SK-N-SH (cell line): ENCODE measurements around the gene ARL5B. TPM values are rescaled to one million over a fixed set of nuclear protein-coding genes. Genes with fewer than 3 reads are reported as not detected.

Experiments
- CTCF ChIA-PET: fragments of 300-600, 350-600 bp; formaldehyde crosslinking; extraction: SDS; loops from one replicate; lab custom pipeline; 2021; lab: Yijun Ruan, JAX
- POLR2A ChIA-PET: fragments of 350-600 bp; sonication (Branson Sonifier 250); formaldehyde crosslinking; extraction: SDS; loops from one replicate; lab custom pipeline; 2020; ENCODE audit warnings: antibody characterized with exemption, inconsistent platforms; lab: Yijun Ruan, JAX
- DNase-seq: peaks from one replicate; pipeline ENCODE4 v3.0.0; 2012
- H2AFZ ChIP-seq: fragments of 200-600 bp; sonication (generic); 2 replicates; pipeline ENCODE4 v1.8.1; 2016; ENCODE audit warnings: antibody characterized with exemption, mild to moderate bottlenecking, low read depth
- H3F3A ChIP-seq: fragments of 200-600 bp; sonication (generic); replicated peaks from 2 replicates; pipeline ENCODE3; 2016; ENCODE audit warnings: antibody characterized with exemption, mild to moderate bottlenecking; ENCODE audit not compliant: insufficient read depth
- H3K27ac ChIP-seq, 2 experiments: fragments of 200-500 bp in 1 of 2; fragments of 200-600 bp in 1 of 2; sonication (Bioruptor generic) in 1 of 2; sonication (generic), shearing (Covaris generic) in 1 of 2; 2 replicates each; pipeline versions ENCODE4 v1.5.1 to v1.6.1; 2014 to 2016; ENCODE audit warnings: low read depth in 2 of 2, inconsistent platforms in 1 of 2, low read length in 1 of 2, mild to moderate bottlenecking in 1 of 2, mixed read lengths in 1 of 2
- H3K27me3 ChIP-seq: fragments of 200-600 bp; sonication (generic), shearing (Covaris generic); 2 replicates; pipeline ENCODE4 v1.6.1; 2016; ENCODE audit warnings: mixed run types; ENCODE audit not compliant: insufficient read depth
- H3K36me3 ChIP-seq, 2 experiments: fragments of 200-500 bp in 1 of 2; fragments of 200-600 bp in 1 of 2; sonication (Bioruptor generic) in 1 of 2; sonication (generic) in 1 of 2; replicated peaks in 1 of 2; 2 replicates each; pipeline versions ENCODE3 to v1.5.1; 2014 to 2016; ENCODE audit warnings: low read length in 1 of 2, mild to moderate bottlenecking in 1 of 2; ENCODE audit not compliant: insufficient read depth in 2 of 2, control insufficient read depth in 1 of 2
- H3K4me1 ChIP-seq, 2 experiments: fragments of 200-500 bp in 1 of 2; fragments of 200-600 bp in 1 of 2; sonication (Bioruptor generic) in 1 of 2; sonication (generic), shearing (Covaris generic) in 1 of 2; 2 replicates each; pipeline versions ENCODE4 v1.5.1 to v1.6.1; 2014 to 2016; ENCODE audit warnings: low read depth in 1 of 2, low read length in 1 of 2, mixed run types in 1 of 2; ENCODE audit not compliant: insufficient read depth in 2 of 2, control insufficient read depth in 1 of 2
- H3K4me2 ChIP-seq: fragments of 200-600 bp; sonication (generic), shearing (Covaris generic); 2 replicates; pipeline ENCODE4 v1.6.1; 2017; ENCODE audit warnings: mixed run types
- H3K4me3 ChIP-seq, 2 experiments: fragments of 200-500 bp in 1 of 2; fragments of 200-600 bp in 1 of 2; sonication (Bioruptor generic) in 1 of 2; sonication (generic), shearing (Covaris generic) in 1 of 2; 2 replicates each; pipeline versions ENCODE4 v1.5.1 to v1.8.1; 2014 to 2016; ENCODE audit warnings: low read depth in 2 of 2, inconsistent platforms in 1 of 2, low read length in 1 of 2, mild to moderate bottlenecking in 1 of 2, mixed read lengths in 1 of 2, moderate library complexity in 1 of 2
- H3K79me2 ChIP-seq: fragments of 200-600 bp; sonication (generic); 2 replicates; pipeline ENCODE4 v1.8.1; 2017; ENCODE audit warnings: mild to moderate bottlenecking; ENCODE audit not compliant: insufficient read depth
- H3K9ac ChIP-seq: fragments of 200-600 bp; sonication (generic); 2 replicates; pipeline ENCODE4 v1.6.1; 2017; ENCODE audit warnings: mixed run types
- H3K9me2 ChIP-seq: fragments of 200-600 bp; sonication (generic); 2 replicates; pipeline ENCODE4 v1.6.1; 2017; ENCODE audit warnings: mixed run types
- H3K9me3 ChIP-seq: fragments of 200-600 bp; sonication (generic); 2 replicates; pipeline ENCODE4 v1.6.1; 2017; ENCODE audit warnings: mixed run types, mild to moderate bottlenecking, moderate library complexity
- H4K20me1 ChIP-seq: fragments of 200-600 bp; sonication (generic); 2 replicates; pipeline ENCODE4 v1.6.1; 2017; ENCODE audit warnings: mild to moderate bottlenecking, mixed run types; ENCODE audit not compliant: insufficient read depth
- CHD2 ChIP-seq: fragments of 150-350 bp; IDR thresholded peaks from 2 replicates; pipeline ENCODE4 v1.6.1; 2018; ENCODE audit warnings: low read length; ENCODE audit not compliant: partially characterized antibody
- CTCF ChIP-seq: fragments of 200-600 bp; sonication (generic); IDR thresholded peaks from 2 replicates; pipeline ENCODE4 v1.6.1; 2017; ENCODE audit warnings: antibody characterized with exemption, mild to moderate bottlenecking, moderate library complexity
- EP300 ChIP-seq, 2 experiments: IDR thresholded peaks; 2 replicates each; pipeline versions ENCODE4 v1.4.0 to v1.6.1; 2012; ENCODE audit warnings: borderline replicate concordance in 1 of 2, low read depth in 1 of 2, low read length in 1 of 2
- FOXJ3 ChIP-seq: sonication (generic); formaldehyde crosslinking; IDR thresholded peaks from 2 replicates; pipeline ENCODE4 v1.5.1; 2020; ENCODE audit warnings: mild to moderate bottlenecking, missing genetic modification reagents
- FOXM1 ChIP-seq: IDR thresholded peaks from 2 replicates; pipeline ENCODE4 v1.4.0; 2012; ENCODE audit warnings: low read depth, mild to moderate bottlenecking
- GATA2 ChIP-seq: sonication (generic); formaldehyde crosslinking; IDR thresholded peaks from 2 replicates; pipeline ENCODE4 v1.5.0; 2020; ENCODE audit warnings: mild to moderate bottlenecking, missing genetic modification reagents
- IRF3 ChIP-seq: fragments of 150-350 bp; IDR thresholded peaks from 2 replicates; pipeline ENCODE4 v1.6.1; 2016; ENCODE audit warnings: mild to moderate bottlenecking, low read depth, low read length
- MAX ChIP-seq: IDR thresholded peaks from 2 replicates; pipeline ENCODE4 v1.4.0; 2012; ENCODE audit warnings: low read depth
- MXI1 ChIP-seq: IDR thresholded peaks from 2 replicates; pipeline ENCODE4 v1.6.1; 2012; ENCODE audit warnings: mild to moderate bottlenecking, low read depth, low read length, improper control_type of control experiment
- NFIC ChIP-seq: IDR thresholded peaks from 2 replicates; pipeline ENCODE4 v1.4.0; 2012; ENCODE audit warnings: borderline replicate concordance
- RAD21 ChIP-seq: IDR thresholded peaks from 2 replicates; pipeline ENCODE4 v1.6.1; 2012; ENCODE audit warnings: mild to moderate bottlenecking, low read length
- RFX5 ChIP-seq: IDR thresholded peaks from 2 replicates; pipeline ENCODE4 v1.6.1; 2012; ENCODE audit warnings: mild to moderate bottlenecking, improper control_type of control experiment, low read length
- SMC3 ChIP-seq: IDR thresholded peaks from 2 replicates; pipeline ENCODE4 v1.6.1; 2012; ENCODE audit warnings: low read depth, low read length, improper control_type of control experiment
- TAF1 ChIP-seq: IDR thresholded peaks from 2 replicates; pipeline ENCODE4 v1.6.1; 2012; ENCODE audit warnings: low read depth, mild to moderate bottlenecking, low read length, moderate library complexity, borderline replicate concordance
- TEAD4 ChIP-seq: IDR thresholded peaks from 2 replicates; pipeline ENCODE4 v1.4.0; 2012; ENCODE audit warnings: mild to moderate bottlenecking, borderline replicate concordance; ENCODE audit not compliant: insufficient read depth
- USF1 ChIP-seq: IDR thresholded peaks from 2 replicates; pipeline ENCODE4 v1.4.0; 2012; ENCODE audit warnings: low read depth, borderline replicate concordance
- YY1 ChIP-seq: IDR thresholded peaks from 2 replicates; pipeline ENCODE4 v1.4.0; 2012; ENCODE audit warnings: low read depth, mild to moderate bottlenecking
- ZBTB33 ChIP-seq: IDR thresholded peaks from 2 replicates; pipeline ENCODE4 v1.4.0; 2012; ENCODE audit warnings: low read depth, borderline replicate concordance
- WGBS: methylation state at CpG from one replicate; pipeline ENCODE4 v1.1.6; 2017; ENCODE audit warnings: low lambda C conversion rate; 5-methylcytosine and 5-hydroxymethylcytosine counted together
- polyA plus RNA-seq, 3 experiments: library from polyadenylated mRNA; depleted of rRNA; stranded (reverse); fragments of >200 nt; gene quantifications; 2 replicates each; pipeline ENCODE4 v1.2.3, GENCODE V29; 2012

ARL5B gene
- polyA plus RNA-seq, 1 of the 3 experiments (the other 2 are of a cell fraction): 4.9 TPM

GRCh38 chr10:18690541-18690940 lies 31.3 kb downstream of the ARL5B start:
- H3F3A ChIP-seq: no peaks in the 10 kb centered on the region
- no peak overlapping the region for H3K4me2 ChIP-seq
- H3K4me3 ChIP-seq: no peak overlapping the region
- H3K79me2 ChIP-seq: no peaks in the 10 kb centered on the region
- 60% methylated on average over 6 of the region's 6 CpGs for WGBS
- H3K9me3 ChIP-seq: no peaks in the 10 kb centered on the region
- TF ChIP-seq IRF3: no peak
- no peak for TF ChIP-seq USF1
- no peak overlapping the region for H3K27ac ChIP-seq
- no peak for DNase-seq
- no peak overlapping the region for H2AFZ ChIP-seq
- H4K20me1 ChIP-seq: no peaks in the 10 kb centered on the region
- no peaks in the 10 kb centered on the region for H3K9me2 ChIP-seq
- ChIA-PET CTCF (interaction anchor here (0.6 kb wide), 1 partner anchor 1058 kb away, joined by 3 read pairs; no protein-coding TSS in a partner anchor), POLR2A (no interaction called here)
- H3K27me3 ChIP-seq: no peaks in the 10 kb centered on the region
- no peaks in the 10 kb centered on the region for H3K4me1 ChIP-seq
- no peak overlapping the region for H3K9ac ChIP-seq
- no peaks in the 10 kb centered on the region for H3K36me3 ChIP-seq

- no peak overlapping the region for H3K4me3 ChIP-seq
- no peaks in the 10 kb centered on the region for H3K9me2 ChIP-seq
- no peak overlapping the region for H2AFZ ChIP-seq
- H3F3A ChIP-seq: no peaks in the 10 kb centered on the region
- H3K27ac ChIP-seq: no peak overlapping the region
- no peaks in the 10 kb centered on the region for H3K4me1 ChIP-seq
- H3K9me3 ChIP-seq: no peaks in the 10 kb centered on the region
- POLR2A ChIA-PET: no interaction called here
- no peak overlapping the region for H3K9ac ChIP-seq
- no peaks in the 10 kb centered on the region; the same call in 1 of the 2 replicates for H3K27me3 ChIP-seq
- 35% methylated on average over 6 of the region's 6 CpGs for WGBS
- H3K36me3 ChIP-seq: no peaks in the 10 kb centered on the region
- DNase-seq: no peak
- CTCF ChIA-PET: interaction anchor here (1.8 kb wide), 1 partner anchor 10 kb away, joined by 6 read pairs; no protein-coding TSS in a partner anchor
- H4K20me1 ChIP-seq: no peaks in the 10 kb centered on the region
- no peaks in the 10 kb centered on the region for H3K79me2 ChIP-seq
- no peak overlapping the region for H3K4me2 ChIP-seq
- TF ChIP-seq ZBTB33 (no peak), CHD2 (no peak), RAD21 (no peak), TEAD4 (no peak), TAF1 (no peak), RFX5 (no peak), FOXJ3 (no peak), GATA2 (CRISPR knock-in tag) (no peak), MAX (no peak), YY1 (no peak), CTCF (no peak), MXI1 (no peak), FOXM1 (no peak), SMC3 (no peak), EP300 (IDR thresholded peaks at IDR 0.05; ENCODE audit: borderline replicate concordance in 1 of 2, low read depth in 1 of 2, low read length in 1 of 2) (no peak), IRF3 (no peak), NFIC (no peak)
Observed at GRCh38 chr10:18699849-18700840, 40.9 kb downstream of the ARL5B start.
